Measurements from ENCODE around the gene SEC63. TPM values are rescaled to one million over a fixed set of nuclear protein-coding genes. Genes with fewer than 3 reads are reported as not detected.

SEC63 gene
- total and polyA plus RNA-seq, 8 donors, result 10.3 to 162 (median 29.7) TPM

DNA sequence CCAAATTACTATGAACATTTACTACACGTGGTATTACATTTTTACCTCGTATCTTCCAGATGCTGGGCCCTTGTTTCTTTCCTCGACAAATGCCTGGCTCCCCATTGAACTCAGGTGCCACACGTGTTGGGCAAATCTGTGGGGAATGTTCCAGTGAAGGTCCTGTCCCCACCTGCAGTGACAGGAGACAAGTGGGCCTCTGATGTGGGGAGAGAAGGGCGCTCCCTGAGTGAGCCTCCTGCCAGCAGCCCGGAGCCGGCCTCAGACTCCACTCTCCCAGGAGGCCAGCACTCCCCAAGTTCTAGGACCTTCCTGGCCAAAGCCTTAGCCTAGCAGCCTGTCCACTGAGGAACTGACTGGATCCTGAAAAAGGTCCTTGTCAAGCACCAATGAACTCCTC is 112.2 kb downstream of the SEC63 start:
- Histone ChIP-seq H3K27ac (no peak overlapping the region), H3K4me1 (peaks cover 0 to 15% (median 14%) of the 10 kb centered on the region in 4 donors), H3K4me3 (no peak overlapping the region), H3K36me3 (no peaks in the 10 kb centered on the region), H3K9me3 (no peaks in the 10 kb centered on the region), H3K27me3 (peaks cover 0 to 12% (median 4%) of the 10 kb centered on the region in 3 donors)
- no peak for DNase-seq
- intact Hi-C loops (cut with DNase I; ENCODE audit: low total_unique reads), result loop anchor here (5.0 kb wide), 1 partner anchor 173 kb away; no protein-coding TSS in a partner anchor
- WGBS, 5 donors, result 93 to 96% (median 94%) methylated on average over 7 of the region's 7 CpGs
- TF ChIP-seq CTCF (IDR thresholded peaks at IDR 0.05) (no peak), POLR2AphosphoS5 (IDR thresholded peaks at IDR 0.05) (no peak), EP300 (IDR thresholded peaks at IDR 0.05) (no peak), POLR2A (IDR thresholded peaks at IDR 0.05) (no peak)

DNA sequence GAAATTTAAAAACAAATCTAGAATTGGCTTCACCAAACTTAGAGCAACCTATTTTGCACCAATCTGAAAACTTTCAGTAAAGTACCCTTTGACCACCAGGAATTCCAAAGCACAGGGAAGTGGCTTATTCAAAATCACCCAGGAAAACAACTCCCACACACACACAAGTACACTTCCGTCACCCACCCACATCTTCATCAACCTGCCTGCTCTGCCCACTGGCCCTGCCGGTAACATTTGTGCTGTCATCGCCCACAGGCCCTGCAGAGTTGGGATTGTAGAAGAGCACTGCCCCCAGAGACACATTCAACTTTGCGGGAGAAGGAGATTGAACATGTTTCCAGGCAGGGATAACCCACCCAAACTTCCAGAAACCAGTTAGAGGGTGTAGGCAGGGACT is 114.6 kb downstream of the SEC63 start:
- Histone ChIP-seq H3K9me3 (no peaks in the 10 kb centered on the region), H3K4me3 (no peak overlapping the region), H3K36me3 (no peaks in the 10 kb centered on the region), H3K4me1 (peaks cover 0 to 10% (median 9%) of the 10 kb centered on the region in 4 donors), H3K27ac (no peak overlapping the region), H3K27me3 (peaks cover 0 to 12% (median 4%) of the 10 kb centered on the region in 3 donors)
- 68 to 83% (median 79%) methylated on average over 4 of the region's 4 CpGs for WGBS, 5 donors
- no peak for TF ChIP-seq POLR2AphosphoS5 (IDR thresholded peaks at IDR 0.05)
- TF ChIP-seq CTCF (IDR thresholded peaks at IDR 0.05), result no peak
- no peak for DNase-seq
- intact Hi-C loops (cut with DNase I; ENCODE audit: low total_unique reads), result no loop called here

DNA sequence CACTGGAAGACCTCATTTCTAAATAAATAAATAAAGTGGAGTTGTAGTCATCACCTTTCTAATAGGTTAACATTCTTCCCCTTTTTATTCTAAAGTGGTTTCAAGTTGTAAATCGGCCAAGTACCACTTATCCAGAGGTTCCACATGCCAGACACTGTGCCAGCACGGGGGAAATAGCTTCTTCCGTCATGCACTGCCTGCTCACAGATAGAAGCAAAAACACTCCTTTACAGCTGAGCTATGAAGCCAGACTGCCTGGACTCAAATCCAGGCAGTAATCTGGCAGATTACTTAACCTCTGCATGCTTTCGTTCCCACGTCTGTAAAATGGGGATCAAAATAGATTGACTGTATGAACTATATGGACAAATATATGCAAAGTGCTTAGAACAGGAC is 116.7 kb downstream of the SEC63 start:
- Histone ChIP-seq H3K36me3 (no peaks in the 10 kb centered on the region), H3K27ac (no peak overlapping the region), H3K4me1 (no peaks in the 10 kb centered on the region), H3K27me3 (no peaks in the 10 kb centered on the region), H3K4me3 (no peak overlapping the region), H3K9me3 (no peaks in the 10 kb centered on the region)
- DNase-seq, result no peak
- intact Hi-C loops (cut with DNase I; ENCODE audit: low total_unique reads), result no loop called here
- TF ChIP-seq EP300 (IDR thresholded peaks at IDR 0.05) (no peak), CTCF (IDR thresholded peaks at IDR 0.05) (no peak), POLR2AphosphoS5 (IDR thresholded peaks at IDR 0.05) (no peak), POLR2A (IDR thresholded peaks at IDR 0.05) (no peak)
- WGBS, 5 donors, result 59 to 69% (median 64%) methylated on average over 5 of the region's 5 CpGs

GRCh38 chr6:107840636-107841274 is 117.3 kb downstream of the SEC63 start:
- Histone ChIP-seq H3K9me3 (no peaks in the 10 kb centered on the region), H3K36me3 (no peaks in the 10 kb centered on the region), H3K27me3 (no peaks in the 10 kb centered on the region), H3K27ac (no peak overlapping the region), H3K4me3 (no peak overlapping the region), H3K4me1 (no peaks in the 10 kb centered on the region)
- intact Hi-C loops (cut with DNase I; ENCODE audit: low total_unique reads), result no loop called here
- DNase-seq, result no peak
- 77 to 86% (median 82%) methylated on average over 3 of the region's 3 CpGs for WGBS, 5 donors
- TF ChIP-seq EP300 (IDR thresholded peaks at IDR 0.05) (no peak), POLR2AphosphoS5 (IDR thresholded peaks at IDR 0.05) (no peak), CTCF (IDR thresholded peaks at IDR 0.05) (no peak), POLR2A (IDR thresholded peaks at IDR 0.05) (no peak)

All from stomach (tissue), 9 donors.